GM12892 (cell line): ENCODE data around the gene RARRES2.

Source experiments
- POLR2A ChIP-seq: IDR thresholded peaks from 2 replicates; pipeline ENCODE4 v1.6.1; 2011; ENCODE audit warnings: low read depth, low read length, control low read depth
- POLR2AphosphoS5 ChIP-seq: IDR thresholded peaks from 2 replicates; pipeline ENCODE4 v1.6.1; 2011; ENCODE audit warnings: low read depth, low read length, control low read depth
- TAF1 ChIP-seq: IDR thresholded peaks from 2 replicates; pipeline ENCODE4 v1.6.1; 2011; ENCODE audit warnings: low read depth, mild to moderate bottlenecking, control low read depth, low read length, borderline replicate concordance

- TF ChIP-seq POLR2A (no peak), POLR2AphosphoS5 (no peak), TAF1 (no peak)
These were observed 636 bp upstream of the RARRES2 start for GRCh38 chr7:150342121-150342408.
